PC-9 (cell line): Measurements from ENCODE around the gene DLAT. TPM values are rescaled to one million over a fixed set of nuclear protein-coding genes. Genes with fewer than 3 reads are reported as not detected.
A peak's percentile ranks its signal among the peaks of the same experiment; 100 is the strongest.

Experiments
- BruUV-seq: library from RNA; stranded (reverse); fragments of 400-500 nt; replicated peaks from 2 replicates; lab custom pipeline; 2021; lab: Mats Ljungman, UMichigan
- CTCF ChIA-PET: fragments of 300-600 bp; sonication (Branson Sonifier 250); formaldehyde crosslinking; loops from one replicate; lab custom pipeline; 2022; ENCODE audit warnings: antibody characterized with exemption; lab: Charles Lee
- POLR2A ChIA-PET: fragments of 300-600 bp; sonication (Branson Sonifier 250); formaldehyde crosslinking; loops from one replicate; lab custom pipeline; 2022; ENCODE audit warnings: antibody characterized with exemption; ENCODE audit not compliant: unreplicated experiment; lab: Charles Lee
- DNase-seq, 2 experiments: peaks; one replicate each; pipeline versions ENCODE4 v3.0.0 to v3.0.0-alpha.2; 2015 to 2022; ENCODE audit warnings: mixed read lengths in 1 of 2
- H2AFZ ChIP-seq: fragments of 200-600 bp; sonication (generic); 2 replicates; pipeline ENCODE4 v1.8.1; 2017; ENCODE audit warnings: antibody characterized with exemption
- H3F3A ChIP-seq: fragments of 200-600 bp; sonication (generic); 2 replicates; pipeline ENCODE4 v1.8.1; 2017; ENCODE audit warnings: antibody characterized with exemption, mild to moderate bottlenecking, low read depth; ENCODE audit not compliant: insufficient read depth
- H3K27ac ChIP-seq: fragments of 200-600 bp; sonication (generic); 2 replicates; pipeline ENCODE4 v1.6.1; 2016; ENCODE audit warnings: mixed run types
- H3K27me3 ChIP-seq: fragments of 200-600 bp; sonication (generic); 2 replicates; pipeline ENCODE4 v1.6.1; 2016; ENCODE audit warnings: low read depth, mixed run types; ENCODE audit not compliant: insufficient read depth
- H3K36me3 ChIP-seq: fragments of 200-600 bp; sonication (generic); 2 replicates; pipeline ENCODE4 v1.6.1; 2016; ENCODE audit warnings: low read depth, mixed run types
- H3K4me1 ChIP-seq: fragments of 200-600 bp; sonication (generic); replicated peaks from 2 replicates; pipeline ENCODE4 v1.6.1; 2016; ENCODE audit warnings: mixed run types; ENCODE audit not compliant: insufficient read depth
- H3K4me2 ChIP-seq: fragments of 200-600 bp; sonication (generic); 2 replicates; pipeline ENCODE4 v1.6.1; 2017; ENCODE audit warnings: mixed run types
- H3K4me3 ChIP-seq: fragments of 200-600 bp; sonication (generic); 2 replicates; pipeline ENCODE4 v1.6.1; 2016; ENCODE audit warnings: mixed run types
- H3K79me2 ChIP-seq: fragments of 200-600 bp; sonication (generic); 2 replicates; pipeline ENCODE4 v1.6.1; 2017; ENCODE audit warnings: low read depth, mixed run types
- H3K9me2 ChIP-seq: fragments of 200-600 bp; sonication (generic); 2 replicates; pipeline ENCODE4 v1.8.1; 2017; ENCODE audit warnings: mild to moderate bottlenecking; ENCODE audit not compliant: insufficient read depth
- H3K9me3 ChIP-seq: fragments of 200-600 bp; sonication (generic); 2 replicates; pipeline ENCODE4 v1.8.1; 2016; ENCODE audit warnings: low read depth; ENCODE audit not compliant: insufficient read depth
- H4K20me1 ChIP-seq: fragments of 200-600 bp; sonication (generic); 2 replicates; pipeline ENCODE4 v1.8.1; 2017; ENCODE audit not compliant: insufficient read depth
- CTCF ChIP-seq: fragments of 200-600 bp; sonication (generic); conservative IDR thresholded peaks from 2 replicates; pipeline ENCODE4 v1.6.1; 2017; ENCODE audit warnings: mixed run types, antibody characterized with exemption, mild to moderate bottlenecking, moderate library complexity
- EZH2 ChIP-seq: fragments of 200-600 bp; sonication (generic); IDR thresholded peaks from 2 replicates; pipeline ENCODE4 v1.8.0; 2017; ENCODE audit warnings: antibody characterized with exemption, low read depth
- intact Hi-C: fragments of 100-400 bp; cut with micrococcal nuclease; formaldehyde crosslinking; loops from one replicate; pipeline ENCODE4 v1.10.0; 2022; ENCODE audit not compliant: unreplicated experiment
- total RNA-seq: library from RNA; stranded (reverse); gene quantifications from 2 replicates; pipeline ENCODE4 v1.2.3, GENCODE V29; 2021

DLAT gene
- total RNA-seq, 1 experiment from 2014 or later = 44.9 TPM

- H3K36me3 ChIP-seq = no peaks in the 10 kb centered on the region
- H3F3A ChIP-seq = no peaks in the 10 kb centered on the region; the same call in 1 of the 2 replicates
- POLR2A ChIA-PET = no interaction called here
- no peaks in the 10 kb centered on the region for H3K79me2 ChIP-seq
- H2AFZ ChIP-seq = peak overlapping the region; percentile 66
- no peaks in the 10 kb centered on the region for H3K9me3 ChIP-seq
- H3K27ac ChIP-seq = no peak overlapping the region
- peak overlapping the region; percentile 80 for H3K4me2 ChIP-seq
- H4K20me1 ChIP-seq = no peaks in the 10 kb centered on the region
- no peaks in the 10 kb centered on the region for H3K9me2 ChIP-seq
- TF ChIP-seq CTCF (no peak), EZH2 (no peak)
- intact Hi-C loops = no loop called here
- peak overlapping the region; percentile 43; the same call in 1 of the 2 replicates for H3K4me3 ChIP-seq
- no peaks in the 10 kb centered on the region for H3K4me1 ChIP-seq
- CTCF ChIA-PET = no interaction called here
- peak in 1 of 2 experiments; percentile 21 for DNase-seq
- H3K27me3 ChIP-seq = 0 out of 2 replicates have a peak, but pooled peaks cover 12% of the 10 kb centered on the region
- no TSS peak for BruUV-seq
Observed at GRCh38 chr11:111977146-111978027, 47.8 kb upstream of the DLAT start.

GRCh38 chr11:111978028-111978771, 47.0 kb upstream of the DLAT start:
- Histone ChIP-seq H3K79me2 (no peaks in the 10 kb centered on the region), H3K27ac (no peak overlapping the region), H4K20me1 (no peaks in the 10 kb centered on the region), H3K4me3 (0 out of 2 replicates have a peak overlapping the region, but pooled peaks have one; percentile 43), H3K36me3 (no peaks in the 10 kb centered on the region), H3K9me2 (no peaks in the 10 kb centered on the region), H3K4me1 (0 out of 2 replicates have a peak, but pooled peaks cover under 1% of the 10 kb centered on the region), H3F3A (no peaks in the 10 kb centered on the region; the same call in 1 of the 2 replicates), H3K4me2 (peak overlapping the region; percentile 80; the same call in 1 of the 2 replicates), H3K9me3 (no peaks in the 10 kb centered on the region), H2AFZ (no peak overlapping the region), H3K27me3 (0 out of 2 replicates have a peak, but pooled peaks cover 12% of the 10 kb centered on the region)
- intact Hi-C loops = no loop called here
- DNase-seq = no peak
- no peak for TF ChIP-seq EZH2
- TF ChIP-seq CTCF = no peak
- BruUV-seq = no TSS peak
- CTCF ChIA-PET = no interaction called here
- POLR2A ChIA-PET = no interaction called here

- H3K9me3 ChIP-seq = no peaks in the 10 kb centered on the region
- no TSS peak for BruUV-seq
- no peaks in the 10 kb centered on the region for H3K36me3 ChIP-seq
- H4K20me1 ChIP-seq = no peaks in the 10 kb centered on the region
- no peaks in the 10 kb centered on the region for H3K9me2 ChIP-seq
- no peak overlapping the region for H3K27ac ChIP-seq
- H3F3A ChIP-seq = no peaks in the 10 kb centered on the region; the same call in 1 of the 2 replicates
- POLR2A ChIA-PET = interaction anchor here (0.7 kb wide), 1 partner anchor 19 kb away, joined by 8 read pairs; no protein-coding TSS in a partner anchor
- H3K79me2 ChIP-seq = no peaks in the 10 kb centered on the region
- CTCF ChIA-PET = no interaction called here
- H3K27me3 ChIP-seq = 0 out of 2 replicates have a peak, but pooled peaks cover 12% of the 10 kb centered on the region
- 0 out of 2 replicates have a peak, but pooled peaks cover 4% of the 10 kb centered on the region for H3K4me1 ChIP-seq
- no peak for TF ChIP-seq EZH2
- no peak for TF ChIP-seq CTCF
- H3K4me3 ChIP-seq = no peak overlapping the region
- H3K4me2 ChIP-seq = no peak overlapping the region
- intact Hi-C loops = no loop called here
- no peak for DNase-seq
- H2AFZ ChIP-seq = no peak overlapping the region
Observed at GRCh38 chr11:111980062-111980461, 45.1 kb upstream of the DLAT start.
